COLO829 (cell line): ENCODE results near the gene KCNN1.
"Not testable (repeated sequence)": the region's sequence is repeated elsewhere in the genome, so short reads cannot be mapped to it uniquely, and the experiment has no call there.

ENCODE experiments used
- DNase-seq: peaks from one replicate; pipeline ENCODE4 v3.0.0; 2012; ENCODE audit warnings: low spot score

KCNN1 gene

DNA sequence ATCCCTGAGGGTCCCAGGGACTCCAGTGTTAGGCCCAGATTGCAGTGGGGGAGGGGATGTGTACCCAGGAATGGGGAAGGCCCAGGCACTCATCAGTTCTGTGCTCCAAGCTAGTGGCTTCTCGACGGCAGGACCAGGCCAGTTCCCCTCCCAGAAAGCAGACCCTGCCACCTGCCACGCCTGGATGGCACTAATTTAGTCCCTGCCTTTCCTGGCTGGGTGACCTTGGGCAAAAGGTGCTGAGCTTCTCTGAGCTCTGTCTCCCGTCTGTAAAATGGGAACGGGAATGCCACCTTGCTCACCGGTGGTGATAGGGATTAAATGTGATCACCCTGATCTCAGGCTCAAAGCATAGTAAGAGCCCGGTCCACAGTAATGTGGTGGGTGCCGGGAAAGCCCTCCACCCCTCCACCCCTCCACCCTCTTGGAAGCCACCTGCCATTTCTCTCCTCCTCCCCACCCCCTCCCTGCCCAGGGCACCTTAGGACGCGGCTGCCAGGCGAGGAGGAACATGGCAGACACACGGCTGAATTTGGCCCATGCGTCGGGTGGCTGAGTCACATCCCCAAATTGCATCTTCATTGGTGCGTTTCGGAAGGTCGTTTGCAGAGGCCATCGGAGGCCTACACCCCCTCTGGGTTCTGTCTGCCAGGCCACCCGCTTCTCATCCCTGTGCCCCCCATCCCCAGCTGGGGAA is 2.3 kb downstream of the KCNN1 start:
- no peak for DNase-seq

DNA sequence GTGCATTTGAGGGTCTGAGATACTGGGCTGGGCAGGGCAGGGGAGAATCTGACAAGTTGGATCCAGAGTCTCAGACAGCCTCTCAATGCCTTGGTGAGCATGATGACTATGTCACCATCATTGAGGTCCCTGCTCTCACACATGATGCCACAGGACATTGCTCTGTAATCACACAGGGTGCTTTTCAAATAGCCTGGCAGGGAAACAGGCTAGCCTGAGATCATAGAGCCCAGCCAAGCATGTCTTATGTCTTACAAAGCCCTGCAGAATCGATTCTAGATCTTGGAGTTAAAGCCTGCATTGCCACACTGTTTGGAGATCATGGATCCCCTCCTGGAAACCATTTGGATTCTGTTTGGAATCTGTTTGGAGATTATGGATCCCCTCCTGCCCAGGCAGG is 5.3 kb downstream of the KCNN1 start:
- no peak for DNase-seq

DNA sequence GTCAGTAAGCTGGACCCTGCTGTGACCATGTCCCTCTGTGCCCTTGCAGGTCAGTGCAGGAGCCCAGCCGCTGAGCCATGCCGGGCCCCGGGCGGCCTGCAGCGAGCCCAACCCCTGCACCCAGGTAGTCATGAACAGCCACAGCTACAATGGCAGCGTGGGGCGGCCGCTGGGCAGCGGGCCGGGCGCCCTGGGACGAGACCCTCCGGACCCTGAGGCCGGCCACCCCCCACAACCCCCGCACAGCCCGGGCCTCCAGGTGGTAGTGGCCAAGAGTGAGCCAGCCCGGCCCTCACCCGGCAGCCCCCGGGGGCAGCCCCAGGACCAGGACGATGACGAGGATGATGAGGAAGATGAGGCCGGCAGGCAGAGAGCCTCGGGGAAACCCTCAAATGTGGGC is 6.9 kb downstream of the KCNN1 start:
- no peak for DNase-seq

DNA sequence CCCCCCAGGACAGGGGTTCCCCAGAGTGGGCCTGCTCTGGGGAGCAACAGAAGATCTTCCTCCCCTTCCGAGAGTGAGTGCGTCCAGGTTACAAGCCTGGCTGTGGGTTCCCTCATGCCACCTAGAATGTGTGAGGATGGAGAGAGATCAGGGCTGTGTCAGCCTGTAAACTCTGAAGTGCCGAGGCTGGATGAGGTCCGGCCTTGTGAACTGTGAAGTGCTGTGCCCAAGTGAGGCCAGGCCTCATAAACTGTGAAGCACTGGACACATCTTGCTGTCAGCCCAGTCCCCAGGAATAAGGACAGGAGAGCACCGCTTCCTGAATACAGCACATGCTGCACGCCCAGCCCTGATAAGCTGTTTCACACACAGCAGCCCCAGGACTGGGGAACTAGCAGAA is 7.6 kb downstream of the KCNN1 start:
- DNase-seq, result no peak

DNA sequence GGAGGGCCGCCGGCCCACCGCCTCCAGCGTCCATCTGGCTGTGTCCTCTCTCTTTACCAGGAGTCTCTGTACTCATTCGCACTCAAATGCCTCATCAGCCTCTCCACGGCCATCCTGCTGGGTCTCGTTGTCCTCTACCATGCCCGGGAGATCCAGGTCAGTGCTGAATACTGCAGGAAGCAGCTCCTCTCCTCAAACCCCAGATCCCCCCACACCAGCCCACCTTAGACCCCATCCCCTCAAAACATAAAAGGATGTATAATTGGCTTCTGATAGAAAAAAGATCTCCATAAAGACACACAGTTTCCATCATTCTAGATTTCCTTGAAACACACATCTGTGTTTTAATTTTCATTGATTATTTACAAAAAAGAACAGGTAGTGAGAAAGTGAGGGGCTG is 8.1 kb downstream of the KCNN1 start:
- no peak for DNase-seq

DNA sequence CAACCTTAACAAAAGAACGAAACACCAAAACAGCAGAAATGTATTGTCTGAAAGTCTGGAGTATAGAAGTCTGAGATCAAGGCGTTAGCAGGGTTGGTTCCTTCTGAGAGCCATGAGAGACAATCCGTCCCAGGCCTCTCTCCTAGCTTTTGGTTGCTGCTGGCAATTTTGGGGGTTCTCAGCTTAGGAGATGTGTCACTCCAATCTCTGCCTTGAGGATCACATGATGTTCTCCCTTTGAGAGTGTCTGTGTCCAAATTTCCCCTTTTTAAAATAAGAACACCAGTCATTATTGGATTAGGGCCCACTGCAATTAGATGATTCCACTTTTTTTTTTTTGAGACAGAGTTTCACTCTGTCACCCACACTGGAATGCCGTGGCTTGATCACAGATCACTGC is 10.1 kb downstream of the KCNN1 start:
- no peak for DNase-seq

DNA sequence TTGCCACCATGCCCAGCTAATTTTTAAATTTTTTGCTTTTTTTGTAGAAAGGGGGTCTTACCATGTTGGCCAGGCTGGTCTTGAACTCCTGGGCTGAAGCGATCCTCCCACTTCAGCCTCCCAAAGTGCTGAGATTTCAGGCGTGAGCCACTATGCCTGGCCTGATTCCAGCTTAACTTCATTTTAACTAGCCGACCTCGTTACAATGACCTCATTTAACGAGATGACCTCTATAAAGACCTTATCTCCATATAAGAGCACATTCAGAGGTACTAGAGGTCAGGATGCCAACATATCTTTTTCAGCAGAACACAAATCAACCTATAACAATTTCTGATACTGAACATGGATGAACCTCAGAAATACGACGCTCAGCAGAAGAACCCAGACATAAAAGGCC is 10.6 kb downstream of the KCNN1 start:
- no peak for DNase-seq

DNA sequence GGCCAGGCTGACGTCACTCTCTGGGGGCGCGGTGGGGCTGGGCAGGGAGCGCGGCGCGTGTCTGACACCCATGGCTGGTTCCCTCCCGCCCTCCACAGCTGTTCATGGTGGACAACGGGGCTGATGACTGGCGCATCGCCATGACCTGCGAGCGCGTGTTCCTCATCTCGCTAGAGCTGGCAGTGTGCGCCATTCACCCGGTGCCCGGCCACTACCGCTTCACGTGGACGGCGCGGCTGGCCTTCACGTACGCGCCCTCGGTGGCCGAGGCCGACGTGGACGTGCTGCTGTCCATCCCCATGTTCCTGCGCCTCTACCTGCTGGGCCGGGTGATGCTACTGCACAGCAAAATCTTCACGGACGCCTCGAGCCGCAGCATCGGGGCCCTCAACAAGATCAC is 14.7 kb downstream of the KCNN1 start:
- DNase-seq, result no peak

DNA sequence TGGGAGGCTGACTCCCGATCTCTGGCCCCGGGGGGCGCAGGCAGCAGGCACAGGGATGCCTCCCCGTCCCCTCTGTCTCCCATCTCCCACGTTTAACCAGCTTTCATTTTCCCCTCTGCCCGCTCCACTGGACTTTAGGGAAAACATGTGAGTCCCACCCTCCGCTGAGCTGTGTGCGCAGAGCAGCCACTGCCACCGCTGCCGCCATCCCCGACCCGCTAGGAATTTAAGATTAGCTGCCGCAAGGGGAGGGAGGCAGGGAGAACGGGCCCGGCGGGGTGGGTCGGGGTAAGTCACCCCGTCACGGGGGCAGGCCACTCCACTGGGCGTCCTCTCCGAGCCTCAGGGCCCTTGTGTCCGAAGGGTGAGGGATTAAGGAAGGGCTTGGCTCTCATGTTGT is 15.5 kb downstream of the KCNN1 start:
- DNase-seq, result no peak

DNA sequence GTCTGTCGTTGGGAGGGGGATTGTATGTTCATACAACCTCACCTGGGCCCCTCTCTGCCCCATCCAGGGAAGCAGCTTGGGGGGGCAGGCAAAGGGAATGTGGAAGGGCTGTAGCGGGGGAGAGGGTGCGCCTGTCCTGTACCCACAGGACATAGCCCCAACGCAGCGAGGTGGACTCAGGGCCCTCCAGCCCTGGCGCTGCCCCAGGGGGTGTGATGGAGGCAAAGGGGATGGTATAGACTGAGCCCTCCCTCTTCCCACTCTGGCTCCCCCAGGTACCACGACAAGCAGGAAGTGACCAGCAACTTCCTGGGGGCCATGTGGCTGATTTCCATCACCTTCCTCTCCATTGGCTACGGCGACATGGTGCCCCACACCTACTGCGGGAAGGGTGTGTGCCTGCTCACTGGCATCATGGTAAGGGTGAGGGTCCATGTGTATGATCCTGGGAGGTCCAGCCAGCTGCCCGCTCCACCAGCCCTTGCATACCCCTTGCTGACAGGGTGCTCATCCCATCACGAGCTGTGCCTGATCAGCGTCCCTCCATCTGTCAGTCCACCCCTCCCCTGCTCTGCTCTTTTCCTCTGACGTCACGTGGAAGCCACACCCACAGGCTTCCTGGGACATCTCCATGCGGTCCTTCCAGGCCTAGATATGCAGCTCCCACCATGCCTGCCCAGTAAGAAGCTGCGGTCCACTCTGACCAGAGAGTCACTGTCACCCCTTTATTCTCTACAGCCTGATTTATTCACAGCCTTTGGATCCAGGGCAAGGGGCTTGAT is 18.3 kb downstream of the KCNN1 start:
- no peak for DNase-seq

DNA sequence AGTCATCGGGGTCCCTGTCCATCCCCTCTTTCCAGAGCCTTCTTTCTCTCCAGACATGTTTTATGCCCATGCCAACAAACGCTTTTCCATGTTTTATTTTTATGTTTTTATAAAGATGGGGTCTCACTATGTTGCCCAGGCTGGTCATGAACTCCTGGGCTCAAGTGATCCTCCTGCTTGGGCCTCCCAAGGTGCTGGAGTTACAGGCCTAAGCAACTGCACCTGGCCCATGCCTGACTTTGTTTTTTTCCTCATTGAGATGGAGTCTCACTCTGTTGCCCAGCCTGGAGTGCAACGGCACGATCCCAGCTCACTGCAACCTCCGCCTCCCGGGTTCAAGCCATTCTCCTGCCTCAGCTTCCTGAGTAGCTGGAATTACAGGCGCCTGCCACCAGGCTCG is 19.7 kb downstream of the KCNN1 start:
- not testable (repeated sequence) for DNase-seq

DNA sequence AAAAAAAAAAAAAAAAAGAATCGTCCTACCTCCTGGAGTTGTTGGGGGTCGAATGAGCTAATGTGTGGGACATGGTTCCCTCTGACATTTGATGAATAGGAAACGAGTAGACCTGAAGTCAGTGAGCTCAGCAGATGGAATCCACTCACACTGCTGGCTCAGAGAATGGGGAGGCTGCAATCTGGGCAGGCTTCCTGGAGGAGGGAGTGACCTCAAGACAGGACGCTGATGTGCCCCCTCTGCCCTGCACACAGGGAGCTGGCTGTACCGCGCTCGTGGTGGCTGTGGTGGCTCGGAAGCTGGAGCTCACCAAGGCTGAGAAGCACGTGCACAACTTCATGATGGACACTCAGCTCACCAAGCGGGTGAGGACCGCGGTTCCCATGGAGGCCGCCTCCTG is 21.3 kb downstream of the KCNN1 start:
- no peak for DNase-seq

DNA sequence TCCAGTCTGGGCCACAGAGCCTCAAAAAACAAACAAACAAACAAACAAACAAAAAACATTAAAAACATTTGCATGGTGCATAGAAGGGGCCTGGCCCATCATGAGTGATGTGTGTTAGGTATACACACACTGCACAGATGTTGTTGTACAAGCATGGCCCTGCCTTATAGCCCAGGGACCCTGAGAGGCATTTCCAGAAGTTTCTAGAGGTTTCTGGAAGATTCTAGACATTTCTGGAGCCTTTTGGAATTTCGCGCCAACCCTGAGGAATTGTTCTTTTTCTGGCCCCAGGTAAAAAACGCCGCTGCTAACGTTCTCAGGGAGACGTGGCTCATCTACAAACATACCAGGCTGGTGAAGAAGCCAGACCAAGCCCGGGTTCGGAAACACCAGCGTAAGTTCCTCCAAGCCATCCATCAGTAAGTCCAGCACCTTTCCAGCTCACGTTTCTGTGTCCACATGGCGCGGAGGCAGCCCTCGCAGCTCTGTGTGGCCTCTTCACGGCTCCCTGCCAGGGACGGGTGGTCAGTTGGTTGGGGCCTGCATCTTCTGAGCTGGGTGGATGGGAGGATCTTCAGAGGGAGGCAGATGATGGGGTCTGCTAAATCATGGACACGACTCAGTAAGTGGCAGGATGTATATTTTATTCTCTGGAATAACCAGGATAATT is 22.7 kb downstream of the KCNN1 start:
- DNase-seq, result no peak

DNA sequence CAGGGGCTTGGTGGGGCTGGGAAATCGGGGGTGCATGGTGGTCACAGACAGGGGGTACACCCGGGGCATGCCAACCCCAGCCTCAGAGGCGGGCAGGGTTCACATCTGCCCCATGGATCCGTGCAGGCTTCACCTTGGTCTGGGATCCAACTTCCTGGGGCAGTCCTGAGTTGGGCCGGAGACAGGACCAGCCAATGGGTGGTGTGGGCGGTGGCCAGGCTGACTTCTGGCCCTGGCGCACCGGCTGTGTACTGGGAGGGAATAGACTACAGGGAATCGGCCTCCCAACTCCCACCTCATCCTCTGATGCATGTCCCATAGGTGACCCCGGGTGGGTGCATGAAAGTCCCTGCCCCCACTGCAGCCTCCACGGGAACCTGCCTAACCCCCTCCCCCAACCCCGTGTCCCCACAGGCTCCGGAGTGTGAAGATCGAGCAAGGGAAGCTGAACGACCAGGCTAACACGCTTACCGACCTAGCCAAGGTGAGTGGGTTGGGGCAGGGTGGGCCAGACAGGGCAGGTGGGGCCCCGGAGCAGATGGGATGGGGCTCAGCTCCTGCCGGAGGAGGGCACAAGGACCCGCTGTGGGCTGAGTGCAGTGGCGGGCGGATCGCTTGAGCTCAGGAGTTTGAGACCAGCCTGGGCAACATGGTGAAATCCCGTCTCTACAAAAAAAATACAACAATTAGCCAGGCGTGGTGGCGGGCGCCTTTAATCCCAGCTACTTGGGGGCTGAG is 26.3 kb downstream of the KCNN1 start:
- no peak for DNase-seq

DNA sequence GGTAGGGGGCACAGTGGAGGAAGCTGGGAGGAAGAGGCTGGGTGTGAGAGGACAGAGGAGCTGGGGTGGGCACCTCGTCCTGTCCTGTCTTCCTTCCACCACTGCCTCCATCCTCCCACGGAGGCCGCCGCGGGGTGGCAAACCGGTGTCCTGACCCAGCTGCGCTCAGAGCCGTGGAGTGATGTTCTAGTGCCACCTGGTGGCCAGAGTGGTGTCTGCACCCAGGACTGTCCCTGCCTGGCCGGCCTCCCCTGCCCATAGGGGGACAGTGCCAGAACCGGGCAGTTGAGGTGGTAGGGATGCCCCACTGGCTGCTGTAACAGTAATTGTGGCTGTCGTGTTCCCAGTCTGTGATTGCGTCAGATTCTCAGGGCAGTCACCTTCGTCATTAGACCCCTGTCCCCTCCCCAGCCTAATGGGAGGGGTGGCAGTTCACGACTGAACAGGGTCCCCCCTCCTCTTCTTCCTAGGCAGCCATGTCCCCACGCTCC is 30.0 kb downstream of the KCNN1 start:
- DNase-seq, result peak; percentile 63

DNA sequence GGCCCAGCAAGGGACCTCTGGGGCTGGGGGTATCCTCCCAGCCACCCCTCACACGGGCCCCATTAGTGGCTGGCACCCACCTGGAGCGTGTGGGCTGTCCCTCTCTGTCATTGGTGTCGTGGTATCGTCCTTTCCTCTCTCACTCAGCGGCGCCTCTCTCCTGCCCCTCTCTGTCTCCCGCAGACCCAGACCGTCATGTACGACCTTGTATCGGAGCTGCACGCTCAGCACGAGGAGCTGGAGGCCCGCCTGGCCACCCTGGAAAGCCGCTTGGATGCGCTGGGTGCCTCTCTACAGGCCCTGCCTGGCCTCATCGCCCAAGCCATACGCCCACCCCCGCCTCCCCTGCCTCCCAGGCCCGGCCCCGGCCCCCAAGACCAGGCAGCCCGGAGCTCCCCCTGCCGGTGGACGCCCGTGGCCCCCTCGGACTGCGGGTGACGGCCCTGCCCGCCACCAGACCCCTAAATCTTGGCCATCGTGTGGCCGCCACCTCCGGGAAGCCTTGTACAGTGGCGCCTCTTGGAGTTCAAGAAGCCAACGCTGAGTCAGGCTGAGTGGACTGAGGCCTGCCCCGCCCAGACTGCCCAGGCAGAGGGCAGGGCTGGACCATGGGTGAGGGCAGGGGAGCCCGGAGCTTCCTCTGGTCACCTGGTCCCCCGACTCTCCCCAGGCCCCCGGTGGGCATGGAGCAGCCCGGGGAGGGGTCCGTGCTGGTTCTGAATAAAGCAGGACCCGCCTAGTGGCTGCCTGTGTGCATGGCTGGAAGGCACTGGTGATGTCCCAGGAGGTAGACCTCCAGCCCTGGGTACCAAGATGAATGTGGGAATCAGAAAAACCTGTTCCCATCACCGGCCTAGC is 31.3 kb downstream of the KCNN1 start:
- DNase-seq, result no peak

DNA sequence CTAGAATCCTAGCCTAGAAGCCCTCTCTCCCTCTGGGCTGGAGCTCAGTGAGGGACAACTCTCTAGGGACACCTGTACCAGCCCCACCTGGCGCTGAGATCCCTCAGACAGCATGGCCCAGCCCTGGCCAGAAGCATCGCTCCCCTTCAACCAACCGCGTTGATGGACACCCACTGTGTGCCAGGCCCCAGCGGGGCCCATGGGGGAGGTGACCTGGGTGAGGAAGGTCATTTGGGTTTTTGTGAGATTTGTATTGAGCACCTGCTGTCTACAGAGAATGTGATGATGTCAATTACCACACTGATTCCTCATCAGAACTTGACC is 31.9 kb downstream of the KCNN1 start:
- DNase-seq, result no peak

DNA sequence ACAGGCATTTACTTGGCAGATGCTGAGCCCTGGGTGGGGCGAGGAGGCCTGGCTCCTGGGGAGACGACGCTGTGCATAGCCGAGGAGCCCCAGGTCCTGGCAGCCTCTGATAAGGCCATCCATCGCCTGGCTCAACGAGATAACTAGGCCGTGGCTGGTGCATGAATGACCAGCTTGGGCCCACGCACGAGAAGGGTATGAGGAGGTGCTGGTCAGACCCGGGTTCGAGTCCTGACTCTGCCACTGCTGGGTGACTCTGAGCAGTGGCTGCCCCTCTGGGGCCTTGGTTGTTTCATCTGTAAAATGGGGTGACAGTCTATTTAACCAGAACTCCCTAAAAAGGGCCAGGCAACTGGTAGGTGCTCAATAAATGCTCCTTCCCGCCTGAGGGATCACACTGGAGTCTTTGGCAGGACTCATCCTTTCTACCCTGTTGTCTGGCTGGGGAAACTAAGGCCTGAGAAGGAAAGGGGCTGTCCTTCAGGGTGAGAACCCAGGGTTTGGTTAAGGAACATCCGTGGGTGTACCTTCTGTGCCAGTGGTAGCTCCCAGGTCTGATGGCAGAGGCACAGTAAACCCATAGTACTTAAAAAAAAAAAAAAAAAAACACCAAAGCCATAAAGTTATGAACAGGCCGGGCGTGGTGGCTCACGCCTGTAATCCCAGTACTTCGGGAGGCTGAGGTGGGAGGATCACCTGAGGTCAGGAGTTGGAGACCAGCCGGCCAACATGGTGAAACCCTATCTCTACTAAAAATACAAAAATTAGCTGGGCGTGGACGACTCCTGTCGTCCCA is 33.0 kb downstream of the KCNN1 start:
- no peak for DNase-seq

DNA sequence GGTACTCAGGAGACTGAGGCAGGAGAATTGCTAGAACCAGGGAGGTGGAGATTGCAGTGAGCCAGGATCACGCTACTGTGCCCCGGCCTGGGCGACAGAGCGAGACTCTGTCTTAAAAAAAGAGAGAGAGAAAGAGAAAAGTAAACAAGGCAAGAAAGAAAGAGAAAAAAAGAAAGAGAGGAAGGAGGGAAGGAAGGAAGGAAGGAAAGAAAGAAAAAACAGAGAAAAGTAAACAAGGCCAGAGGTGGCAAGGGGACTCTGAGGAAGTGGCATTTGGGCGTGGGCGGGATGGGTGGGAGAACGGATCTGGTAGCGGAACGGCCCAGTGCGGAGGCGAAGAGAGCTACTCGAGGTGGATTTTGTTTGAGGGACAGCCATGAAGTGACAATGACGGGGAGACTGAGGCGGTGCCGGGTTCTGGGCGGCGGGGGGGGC is 33.6 kb downstream of the KCNN1 start:
- no peak for DNase-seq

DNA sequence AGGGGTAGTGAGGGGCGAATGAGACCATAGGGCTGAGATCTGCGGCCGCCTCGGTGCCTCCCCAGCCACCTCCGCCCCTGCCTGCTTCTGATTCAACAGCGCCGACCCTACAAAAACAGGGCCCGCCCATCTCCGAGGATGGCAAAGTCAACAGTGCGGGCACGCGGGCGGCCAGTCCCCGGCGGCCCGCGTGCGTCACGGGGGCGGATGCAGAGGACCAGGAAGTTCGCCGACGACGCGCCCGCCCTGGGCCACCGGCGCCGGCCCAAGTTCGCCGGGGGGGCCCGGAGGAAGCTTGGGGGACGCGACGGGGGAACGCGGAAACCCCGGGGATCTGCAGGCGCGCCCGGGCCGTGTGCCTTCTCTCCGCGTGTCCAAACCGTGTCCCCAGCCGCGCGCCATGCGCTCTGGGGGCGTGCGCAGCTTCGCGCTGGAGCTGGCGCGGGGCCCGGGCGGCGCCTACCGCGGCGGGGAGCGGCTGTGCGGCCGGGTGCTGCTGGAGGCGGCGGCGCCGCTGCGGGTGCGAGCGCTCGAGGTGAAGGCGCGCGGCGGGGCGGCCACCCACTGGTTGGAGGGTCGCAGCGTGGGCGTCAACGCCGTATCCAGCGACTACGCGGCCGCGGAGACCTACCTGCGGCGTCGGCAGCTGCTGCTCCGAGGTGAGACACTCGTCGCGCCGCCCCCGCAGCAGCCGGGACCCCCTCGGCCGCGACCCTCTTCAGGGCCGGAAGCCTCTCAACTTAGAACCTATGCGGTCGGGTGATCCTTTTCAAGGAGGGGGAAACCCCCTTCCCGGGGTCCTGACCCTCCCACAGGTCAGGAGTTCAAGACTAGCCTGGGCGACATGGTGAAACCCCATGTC is 34.2 kb downstream of the KCNN1 start:
- peak; percentile 58 for DNase-seq
